ENCODE data around the gene SLC26A11. TPM values are rescaled to one million over a fixed set of nuclear protein-coding genes. Genes with fewer than 3 reads are reported as not detected.
"Not testable (repeated sequence)": the region's sequence is repeated elsewhere in the genome, so short reads cannot be mapped to it uniquely, and the experiment has no call there.

The SLC26A11 gene
- total RNA-seq, 1 donor from 2014 or later = 8.3 TPM

DNA sequence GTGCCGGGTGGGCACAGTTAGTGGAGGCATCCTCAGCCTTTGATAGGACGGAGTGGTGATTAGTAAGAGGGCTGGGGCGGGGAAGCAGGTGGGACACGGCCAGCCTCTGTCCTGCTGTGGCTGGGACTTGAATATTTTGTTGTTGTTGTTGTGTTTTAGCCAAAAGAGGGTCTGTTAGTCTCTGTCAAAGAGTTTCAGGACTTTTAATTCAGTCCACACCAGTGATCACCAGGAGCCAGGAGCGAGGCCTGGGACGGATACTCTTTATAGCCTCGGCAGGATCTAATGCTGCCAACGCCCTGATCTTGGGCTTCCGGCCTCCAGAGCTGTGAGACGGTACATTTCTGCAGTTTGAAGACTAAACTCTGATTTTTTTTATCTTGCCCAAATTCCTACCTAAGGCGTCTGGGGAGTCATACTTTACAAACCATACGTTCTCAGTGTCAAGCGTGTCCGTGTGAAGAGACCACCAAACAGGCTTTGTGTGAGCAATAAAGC is 37.5 kb downstream of the SLC26A11 start:
- intact Hi-C loops (cut with DNase I) = no loop called here
- DNase-seq (ENCODE audit: low spot score) = no peak

- intact Hi-C loops (cut with DNase I); DNase-seq (ENCODE audit: low spot score): not testable (repeated sequence)
Measured at GRCh38 chr17:80258296-80258695, 38.1 kb downstream of the SLC26A11 start.

DNA sequence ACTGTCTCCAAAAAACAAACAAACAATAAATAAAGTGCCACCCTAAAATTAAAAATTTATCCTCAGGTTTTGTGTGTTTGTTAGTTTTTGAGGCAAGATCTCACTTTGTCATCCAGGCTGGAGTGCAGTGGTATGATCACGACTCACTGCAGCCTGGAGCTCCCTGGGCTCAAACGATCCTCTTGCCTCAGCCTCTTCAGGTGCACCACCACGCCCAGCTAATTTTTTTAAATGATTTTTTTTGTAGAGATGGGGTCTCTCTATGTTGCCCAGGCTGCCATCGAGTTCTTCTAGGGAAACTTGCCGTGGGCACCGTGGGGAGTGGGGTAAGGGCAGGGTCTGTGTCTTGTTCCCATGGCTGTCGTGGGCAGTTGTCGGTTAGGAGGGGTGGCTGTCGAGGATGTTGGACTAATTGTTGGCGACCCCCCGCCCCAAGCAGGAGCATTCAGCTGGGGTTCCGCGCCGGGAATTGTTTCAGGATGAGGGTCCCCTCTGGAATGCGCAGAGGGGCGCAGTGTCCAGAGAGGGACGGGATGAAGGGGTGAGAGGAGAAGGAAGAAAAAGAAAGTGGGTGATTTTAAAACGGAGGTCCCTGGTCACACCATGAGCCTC is 39.3 kb downstream of the SLC26A11 start:
- DNase-seq (ENCODE audit: low spot score) = no peak
- intact Hi-C loops (cut with DNase I) = loop anchor here (5.0 kb wide), 1 partner anchor 157 kb away; the partner anchor contains the start of gene GAA

DNA sequence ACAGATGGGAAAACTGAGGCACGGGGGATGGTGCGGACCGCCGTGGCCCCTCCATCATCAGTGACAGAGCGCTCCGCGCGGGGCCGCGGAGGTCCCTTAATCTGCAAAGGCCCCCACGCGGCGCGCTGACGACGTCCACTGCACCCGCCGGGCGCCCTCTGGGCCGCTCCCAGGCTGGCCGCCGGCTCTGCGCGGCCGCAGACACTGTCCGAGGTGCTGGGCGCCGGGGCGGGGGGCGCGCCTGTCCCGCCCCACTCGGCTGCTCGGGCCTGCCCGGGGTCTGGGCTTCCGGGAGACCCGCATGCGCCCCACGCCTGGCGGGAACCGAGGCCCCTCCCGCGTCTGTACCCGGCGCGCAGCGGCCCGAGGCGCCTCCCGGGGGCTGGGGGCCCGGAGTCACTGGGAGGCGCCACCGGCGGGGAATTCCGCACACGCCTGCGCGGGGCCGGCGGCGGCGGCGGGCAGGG is 39.9 kb downstream of the SLC26A11 start:
- intact Hi-C loops (cut with DNase I) = loop anchor here (5.0 kb wide), 1 partner anchor 158 kb away; the partner anchor contains the start of gene GAA
- DNase-seq (ENCODE audit: low spot score) = peak; percentile 89

DNA sequence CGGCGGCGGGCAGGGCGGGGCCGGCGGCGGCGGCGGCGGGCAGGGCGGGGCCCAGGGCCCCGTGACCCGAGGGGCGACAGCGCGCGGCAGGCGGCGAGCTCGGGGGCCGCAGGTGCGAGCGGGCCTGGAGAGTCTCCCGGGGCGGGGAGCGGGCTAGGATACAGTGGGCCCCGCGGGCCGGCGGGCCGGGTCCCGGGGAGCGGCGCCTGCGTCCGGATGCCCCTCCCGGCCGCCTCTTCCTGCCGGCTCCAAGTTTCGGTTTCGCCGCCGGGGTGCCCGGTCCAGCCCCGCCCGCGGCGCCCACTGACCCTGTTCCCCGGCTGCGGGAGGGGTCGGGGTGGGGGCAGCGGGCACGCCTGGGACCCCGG is 40.5 kb downstream of the SLC26A11 start, which contains the start of gene RNF213:
Gene RNF213, plus strand, starts transcription at position 62 of the 368 bp plus-strand sequence. CDS start 2,830 bp downstream, outside the sequence.
- DNase-seq (ENCODE audit: low spot score) = peak; percentile 88
- intact Hi-C loops (cut with DNase I) = loop anchor here (5.0 kb wide), 1 partner anchor 158 kb away; the partner anchor contains the start of gene GAA

DNA sequence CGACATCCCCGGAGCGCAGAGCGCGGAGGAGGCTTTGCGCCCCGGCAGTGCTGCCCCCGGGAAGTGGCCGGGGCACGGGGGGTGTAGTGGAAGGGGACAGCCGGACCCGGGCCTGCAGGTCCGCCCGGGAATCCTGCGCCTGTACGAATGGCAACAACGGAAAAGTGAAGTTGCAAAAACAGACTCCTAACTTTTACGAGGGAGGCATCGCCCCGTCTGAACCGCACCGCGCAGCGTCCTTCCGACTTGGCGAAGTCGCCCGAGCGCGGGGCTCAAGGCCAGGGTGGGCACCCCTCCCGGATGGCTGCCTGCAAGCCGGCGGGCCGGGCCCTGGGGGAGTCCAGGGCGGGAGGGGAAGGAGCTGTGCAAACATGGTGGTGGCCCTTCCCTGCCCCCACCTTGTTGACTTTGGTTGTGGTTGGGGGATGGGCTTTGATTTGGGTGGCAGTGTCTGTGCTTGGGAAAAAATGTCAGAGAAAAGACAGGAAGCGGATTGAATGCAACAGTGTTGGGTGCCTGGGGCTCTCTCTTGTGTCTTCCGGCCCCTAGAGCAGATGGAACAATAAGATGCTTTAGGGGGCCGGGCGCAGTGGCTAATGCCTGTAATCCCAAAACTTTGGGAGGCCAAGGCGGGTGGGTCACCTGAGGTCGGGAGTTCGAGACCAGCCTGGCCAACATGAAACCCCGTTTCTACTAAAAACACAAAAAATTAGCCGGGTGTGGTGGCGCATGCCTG is 41.1 kb downstream of the SLC26A11 start:
- no peak for DNase-seq (ENCODE audit: low spot score)
- intact Hi-C loops (cut with DNase I) = loop anchor here (5.0 kb wide), 1 partner anchor 159 kb away; the partner anchor contains the start of gene GAA

DNA sequence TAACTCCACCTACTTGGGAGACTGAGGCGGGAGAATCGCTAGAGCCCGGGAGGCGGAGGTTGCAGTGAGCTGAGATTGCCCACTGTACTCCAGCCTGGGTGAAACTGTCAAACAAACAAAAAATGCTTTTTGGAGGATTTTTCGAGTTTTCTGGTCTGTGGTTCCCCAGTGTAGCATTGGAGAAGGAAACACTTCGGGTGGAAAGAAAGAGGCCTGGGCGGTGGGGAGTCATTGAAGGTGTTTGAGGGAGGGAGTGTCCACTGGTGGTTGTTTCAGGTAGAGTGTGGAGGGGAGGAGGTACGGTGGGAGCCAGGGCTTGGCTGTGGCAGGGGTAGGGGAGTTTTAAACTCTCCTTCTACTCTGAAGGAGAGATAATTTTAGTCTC is 41.7 kb downstream of the SLC26A11 start:
- intact Hi-C loops (cut with DNase I) = loop anchor here (2.0 to 5.0 kb wide), 2 partner anchors 115 to 160 kb away; partner anchors contain the start of genes EIF4A3 and GAA
- no peak for DNase-seq (ENCODE audit: low spot score)

- intact Hi-C loops (cut with DNase I) = loop anchor here (2.0 to 5.0 kb wide), 2 partner anchors 115 to 160 kb away; partner anchors contain the start of genes EIF4A3 and GAA
- no peak for DNase-seq (ENCODE audit: low spot score)
Measured at GRCh38 chr17:80262291-80262690, 42.1 kb downstream of the SLC26A11 start.

- intact Hi-C loops (cut with DNase I) = loop anchor here (2.0 to 5.0 kb wide), 2 partner anchors 116 to 161 kb away; partner anchors contain the start of genes EIF4A3 and GAA
- DNase-seq (ENCODE audit: low spot score) = no peak
Measured at GRCh38 chr17:80262775-80263244, 42.6 kb downstream of the SLC26A11 start.

- intact Hi-C loops (cut with DNase I) = loop anchor here (2.0 to 5.0 kb wide), 2 partner anchors 117 to 161 kb away; partner anchors contain the start of genes EIF4A3 and GAA
- peak; percentile 93 for DNase-seq (ENCODE audit: low spot score)
Measured at GRCh38 chr17:80263253-80264204, 43.3 kb downstream of the SLC26A11 start.

GRCh38 chr17:80264205-80265075 is 44.2 kb downstream of the SLC26A11 start:
- intact Hi-C loops (cut with DNase I) = loop anchor here (5.0 kb wide), 1 partner anchor 162 kb away; the partner anchor contains the start of gene GAA
- DNase-seq (ENCODE audit: low spot score) = no peak

- intact Hi-C loops (cut with DNase I) = no loop called here
- no peak for DNase-seq (ENCODE audit: low spot score)
Measured at GRCh38 chr17:80265205-80266068, 45.2 kb downstream of the SLC26A11 start.

- DNase-seq (ENCODE audit: low spot score) = no peak
- intact Hi-C loops (cut with DNase I) = no loop called here
Measured at GRCh38 chr17:80267391-80267790, 47.2 kb downstream of the SLC26A11 start.

- intact Hi-C loops (cut with DNase I) = no loop called here
- no peak for DNase-seq (ENCODE audit: low spot score)
Measured at GRCh38 chr17:80268427-80268826, 48.2 kb downstream of the SLC26A11 start.

- intact Hi-C loops (cut with DNase I) = no loop called here
- DNase-seq (ENCODE audit: low spot score) = no peak
Measured at GRCh38 chr17:80269405-80269807, 49.2 kb downstream of the SLC26A11 start.

GRCh38 chr17:80270104-80270503 is 49.9 kb downstream of the SLC26A11 start:
- DNase-seq (ENCODE audit: low spot score) = no peak
- intact Hi-C loops (cut with DNase I) = no loop called here

DNA sequence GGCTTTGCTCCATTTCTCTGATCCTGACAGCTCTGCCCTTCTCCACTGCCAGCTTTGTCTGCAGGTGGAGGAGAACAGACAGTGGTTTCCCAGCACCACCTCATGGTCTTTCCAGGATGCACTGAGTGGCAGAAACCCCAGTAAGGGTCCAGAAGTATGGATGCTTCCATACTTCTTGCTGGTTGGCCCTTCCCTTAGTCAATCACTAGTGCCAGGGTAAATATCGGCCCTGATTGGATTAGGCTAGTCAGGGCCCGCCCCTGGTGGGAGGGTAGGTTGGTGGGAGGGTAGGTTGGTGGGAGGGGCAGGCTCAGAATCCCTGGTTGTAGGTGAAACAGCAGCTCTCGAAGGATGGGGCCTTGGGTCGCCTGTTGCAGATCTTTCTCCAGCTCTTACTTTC is 50.6 kb downstream of the SLC26A11 start:
- intact Hi-C loops (cut with DNase I) = no loop called here
- no peak for DNase-seq (ENCODE audit: low spot score)
